Common myeloid progenitor, CD34-positive (primary cell): ENCODE results near the gene PARP9. TPM values are rescaled to one million over a fixed set of nuclear protein-coding genes. Genes with fewer than 3 reads are reported as not detected.
A peak's percentile ranks its signal among the peaks of the same experiment; 100 is the strongest.

Source experiments
- CTCF ChIA-PET: fragments of 350-600 bp; sonication (Branson Sonifier 250); formaldehyde crosslinking; loops from one replicate; lab custom pipeline; 2021; ENCODE audit warnings: antibody characterized with exemption; lab: Charles Lee
- POLR2A ChIA-PET: fragments of 350-600 bp; sonication (Branson Sonifier 250); formaldehyde crosslinking; loops from one replicate; lab custom pipeline; 2021; ENCODE audit warnings: antibody characterized with exemption; lab: Charles Lee
- DNase-seq, 3 donors: peaks; one replicate each; pipeline versions ENCODE4 v3.0.0 to v3.0.0-alpha.2; 2013
- H3K27ac ChIP-seq, 2 experiments: 1 replicate in 1 of 2; 2 replicates in 1 of 2; pipeline ENCODE4 v1.7.0; 2013; ENCODE audit warnings: inconsistent platforms in 2 of 2, low read length in 2 of 2, mild to moderate bottlenecking in 2 of 2, low read depth in 1 of 2, moderate library complexity in 1 of 2; ENCODE audit not compliant: severe bottlenecking in 2 of 2, insufficient read depth in 1 of 2, poor library complexity in 1 of 2
- H3K27me3 ChIP-seq, 5 experiments: replicated peaks in 2 of 5; 1 replicate in 3 of 5; 2 replicates in 2 of 5; pipeline versions ENCODE4 v1.6.1 to v1.7.0; 2013; ENCODE audit warnings: low read length in 4 of 5, mild to moderate bottlenecking in 2 of 5, moderate library complexity in 2 of 5, inconsistent platforms in 1 of 5; ENCODE audit not compliant: insufficient read depth in 5 of 5, control insufficient read depth in 4 of 5
- H3K36me3 ChIP-seq, 4 experiments: 1 replicate in 2 of 4; 2 replicates in 2 of 4; pipeline versions ENCODE4 v1.6.1 to v1.7.0; 2013; ENCODE audit warnings: low read length in 3 of 4, control low read depth in 1 of 4, mild to moderate bottlenecking in 1 of 4; ENCODE audit not compliant: control insufficient read depth in 4 of 4, insufficient read depth in 4 of 4
- H3K4me1 ChIP-seq, 4 experiments: 1 replicate in 3 of 4; 2 replicates in 1 of 4; pipeline versions ENCODE4 v1.6.1 to v1.7.1; 2013; ENCODE audit warnings: low read length in 3 of 4, mild to moderate bottlenecking in 3 of 4, control low read depth in 1 of 4, inconsistent platforms in 1 of 4, moderate library complexity in 1 of 4; ENCODE audit not compliant: control insufficient read depth in 4 of 4, insufficient read depth in 4 of 4; ENCODE audit errors: control extremely low read depth in 1 of 4
- H3K4me3 ChIP-seq, 7 experiments: 1 replicate in 4 of 7; 2 replicates in 3 of 7; pipeline versions ENCODE4 v1.5.1 to v1.7.0; 2013; ENCODE audit warnings: mild to moderate bottlenecking in 7 of 7, low read length in 6 of 7, moderate library complexity in 6 of 7, inconsistent platforms in 2 of 7, low read depth in 2 of 7, control low read depth in 1 of 7; ENCODE audit not compliant: insufficient read depth in 4 of 7, control insufficient read depth in 1 of 7; ENCODE audit errors: extremely low read depth in 1 of 7
- H3K9me3 ChIP-seq, 5 experiments: 1 replicate in 4 of 5; 2 replicates in 1 of 5; pipeline versions ENCODE4 v1.6.1 to v1.7.1; 2013; ENCODE audit warnings: low read length in 4 of 5, mild to moderate bottlenecking in 2 of 5, inconsistent platforms in 1 of 5, low read depth in 1 of 5, moderate library complexity in 1 of 5; ENCODE audit not compliant: control insufficient read depth in 4 of 5, insufficient read depth in 2 of 5; ENCODE audit errors: control extremely low read depth in 1 of 5
- WGBS: methylation state at CpG from one replicate; pipeline ENCODE4 v1.1.5; 2013; ENCODE audit not compliant: insufficient coverage; 5-methylcytosine and 5-hydroxymethylcytosine counted together
- polyA plus RNA-seq: library from polyadenylated mRNA; unstranded; fragments of 120-200 nt; gene quantifications from one replicate; pipeline ENCODE4 v1.2.1, GENCODE V29; 2013

The PARP9 gene
- polyA plus RNA-seq = 28.6 TPM

DNA sequence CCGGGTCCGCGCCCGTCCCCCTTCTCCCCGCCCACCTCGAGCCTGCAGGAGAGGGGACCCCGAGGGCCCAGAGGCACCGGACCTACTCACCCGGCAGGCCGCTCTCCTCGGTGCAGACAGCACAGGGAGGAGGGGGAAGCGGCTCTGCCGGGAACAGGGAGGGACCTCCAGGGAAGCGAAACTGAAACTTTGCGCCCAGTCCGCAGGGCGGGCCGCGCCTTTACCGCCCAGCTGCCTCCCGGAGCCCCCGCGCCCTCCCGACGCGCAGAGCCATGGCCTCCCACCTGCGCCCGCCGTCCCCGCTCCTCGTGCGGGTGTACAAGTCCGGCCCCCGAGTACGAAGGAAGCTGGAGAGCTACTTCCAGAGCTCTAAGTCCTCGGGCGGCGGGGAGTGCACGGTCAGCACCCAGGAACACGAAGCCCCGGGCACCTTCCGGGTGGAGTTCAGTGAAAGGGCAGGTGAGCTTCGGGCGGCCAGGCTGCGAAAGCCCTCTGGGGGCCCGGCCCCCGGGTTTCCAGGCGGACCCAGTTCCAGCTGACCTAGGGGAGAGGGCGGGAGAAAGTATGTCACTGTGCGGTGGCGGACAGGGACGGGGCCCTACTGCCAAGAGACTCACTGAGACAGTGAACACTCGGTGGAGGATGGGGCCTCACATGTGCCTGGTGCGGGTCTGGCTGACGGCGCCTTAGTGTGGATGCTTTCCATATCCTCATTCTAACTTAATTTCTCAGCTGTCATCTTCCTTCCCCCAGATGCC is at the start of gene PARP9, which contains the start of gene DTX3L:
Gene PARP9, minus strand, starts transcription at position 146 of the 758 bp plus-strand sequence. CDS start 4,680 bp downstream, outside the sequence.
Gene DTX3L, plus strand, starts transcription at position 184 of the 758 bp plus-strand sequence. Its CDS starts 89 bp downstream, at position 273.
- DNase-seq = peak; percentile 83 to 91 (median 88)
- H3K36me3 ChIP-seq = peaks cover 17 to 37% (median 28%) of the 10 kb centered on the region in 4 experiments
- no peaks in the 10 kb centered on the region for H3K27me3 ChIP-seq
- peaks cover 10 to 26% (median 21%) of the 10 kb centered on the region in 4 experiments for H3K4me1 ChIP-seq
- POLR2A ChIA-PET = interaction anchor here (1.0 kb wide), 1 partner anchor 116 kb away, joined by 5 read pairs; the partner anchor contains the start of gene PARP14
- peak within 1 kb of the TSS; percentile 59 to 88 for H3K27ac ChIP-seq
- CTCF ChIA-PET = interaction anchor here (1.3 to 2.3 kb wide), 2 partner anchors 10 to 115 kb away, joined by 4 to 9 read pairs; no protein-coding TSS in a partner anchor
- H3K9me3 ChIP-seq = no peaks in the 10 kb centered on the region
- peak within 1 kb of the TSS; percentile 82 to 98 (median 87) for H3K4me3 ChIP-seq
- under 1% methylated on average over 43 of the region's 56 CpGs for WGBS

DNA sequence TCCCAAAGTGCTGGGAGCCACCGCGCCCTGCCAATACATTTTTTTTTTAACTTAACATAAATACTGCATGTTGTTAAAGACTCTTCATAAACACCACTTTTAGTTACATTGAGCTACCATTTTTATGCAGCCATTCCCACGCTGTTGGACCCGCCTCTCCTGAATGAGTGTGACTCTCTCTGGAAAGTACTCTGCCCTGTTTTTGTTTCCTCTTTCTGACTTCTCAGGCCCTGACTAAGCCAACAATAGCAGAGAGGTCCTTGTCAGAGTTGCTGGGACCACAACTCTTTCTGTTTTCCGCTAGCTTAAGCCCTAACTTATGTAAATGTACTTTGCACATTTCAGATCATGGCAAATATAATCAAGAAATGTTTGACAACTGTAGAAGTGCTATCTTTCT is 48.6 kb upstream of the PARP9 start:
- POLR2A ChIA-PET = no interaction called here
- H3K27ac ChIP-seq = no peak overlapping the region
- no peaks in the 10 kb centered on the region for H3K27me3 ChIP-seq
- WGBS = 90% methylated on average over 4 of the region's 5 CpGs
- H3K36me3 ChIP-seq = peaks cover 0 to 18% (median 5%) of the 10 kb centered on the region in 4 experiments
- H3K4me3 ChIP-seq = no peak overlapping the region
- peaks cover 0 to 5% (median 2%) of the 10 kb centered on the region in 4 experiments for H3K4me1 ChIP-seq
- CTCF ChIA-PET = interaction anchor here (1.4 kb wide), 1 partner anchor 14 kb away, joined by 3 read pairs; no protein-coding TSS in a partner anchor
- no peak for DNase-seq
- H3K9me3 ChIP-seq = no peaks in the 10 kb centered on the region

DNA sequence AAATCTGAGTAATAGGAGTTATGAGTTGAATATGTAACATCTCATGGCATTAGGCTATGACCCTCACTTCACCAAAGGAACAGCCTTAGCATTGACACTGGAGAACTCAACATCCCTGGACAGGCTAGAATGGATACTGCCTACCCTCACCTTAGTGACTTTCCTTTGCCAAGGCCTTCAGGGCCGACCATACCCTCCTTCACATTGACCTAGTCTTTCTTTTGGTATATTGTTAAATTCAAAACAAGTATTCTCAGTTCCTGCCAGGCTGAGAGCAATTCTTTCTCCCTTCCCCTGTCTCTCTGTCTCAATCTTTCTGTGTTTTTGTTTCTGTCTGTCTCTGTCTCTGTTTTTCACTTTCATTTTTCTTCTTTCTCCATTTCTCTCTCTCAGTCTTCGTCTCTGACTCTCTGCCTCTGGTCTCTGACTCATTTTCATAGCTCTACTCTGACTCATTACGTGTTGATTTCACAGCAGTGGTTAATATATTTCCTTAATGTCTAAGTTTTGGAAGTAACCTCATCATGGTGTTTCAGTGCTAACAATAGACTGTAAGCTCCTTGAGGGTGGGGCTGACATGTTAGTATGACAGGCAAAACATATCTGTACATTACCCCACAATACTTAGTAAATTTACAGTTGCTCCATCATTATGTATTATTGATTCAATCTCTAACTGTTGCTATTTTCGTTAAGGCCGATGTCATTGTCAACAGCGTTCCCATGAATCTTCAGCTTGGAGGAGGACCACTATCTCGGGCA is 45.9 kb upstream of the PARP9 start:
- H3K27ac ChIP-seq = no peak overlapping the region
- peaks cover 0 to 16% (median 2%) of the 10 kb centered on the region in 4 experiments for H3K36me3 ChIP-seq
- 100% methylated on average over 5 of the region's 7 CpGs for WGBS
- CTCF ChIA-PET = no interaction called here
- no peak overlapping the region for H3K4me3 ChIP-seq
- no peaks in the 10 kb centered on the region for H3K4me1 ChIP-seq
- POLR2A ChIA-PET = no interaction called here
- H3K27me3 ChIP-seq = no peaks in the 10 kb centered on the region
- no peak for DNase-seq
- H3K9me3 ChIP-seq = no peaks in the 10 kb centered on the region

DNA sequence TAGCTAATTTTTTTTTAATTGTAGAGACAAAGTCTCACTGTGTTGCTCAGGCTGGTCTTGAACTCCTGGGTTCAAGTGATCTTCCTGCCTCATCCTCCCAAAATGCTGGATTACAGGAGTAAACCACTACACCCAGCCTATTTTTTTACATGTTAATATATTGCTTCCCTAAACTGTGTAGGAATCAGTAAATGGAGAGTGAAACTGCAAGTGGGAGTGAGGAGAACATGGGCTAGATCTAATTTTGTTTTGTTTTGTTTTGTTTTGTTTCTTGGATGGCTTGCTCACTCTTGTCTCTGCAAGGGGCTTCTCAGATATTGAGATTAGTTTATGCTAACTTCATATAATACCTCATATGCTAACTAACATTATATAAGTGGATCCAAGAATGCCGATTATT is 44.8 kb upstream of the PARP9 start:
- no CpG with 5 or more reads among the region's 1 CpG for WGBS
- ChIA-PET POLR2A (no interaction called here), CTCF (no interaction called here)

DNA sequence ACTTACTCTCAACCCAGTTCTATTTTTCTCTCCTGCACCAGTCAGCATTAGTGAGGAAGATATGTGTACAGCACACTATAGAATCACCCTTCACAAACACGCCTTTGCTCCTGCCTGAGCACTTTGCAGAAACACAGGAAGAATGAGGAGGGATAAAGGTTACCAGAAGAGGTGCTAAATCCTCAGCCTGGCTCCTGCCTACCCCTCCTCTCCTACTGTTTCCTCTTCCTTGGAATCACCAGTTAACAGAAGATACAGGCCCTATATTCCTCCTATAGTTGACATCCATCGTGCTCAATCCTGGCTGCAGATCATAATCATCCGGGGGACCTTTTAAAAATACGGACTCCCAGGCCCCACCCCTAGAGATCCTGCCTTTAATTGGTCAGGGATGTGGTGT is 42.2 kb upstream of the PARP9 start:
- no peak overlapping the region for H3K27ac ChIP-seq
- no peak overlapping the region for H3K4me3 ChIP-seq
- POLR2A ChIA-PET = no interaction called here
- no peak for DNase-seq
- peaks cover 0 to 11% (median 2%) of the 10 kb centered on the region in 4 experiments for H3K36me3 ChIP-seq
- peaks cover 0 to 2% (median 0%) of the 10 kb centered on the region in 4 experiments for H3K4me1 ChIP-seq
- 100% methylated on average over 2 of the region's 4 CpGs for WGBS
- CTCF ChIA-PET = no interaction called here
- no peaks in the 10 kb centered on the region for H3K27me3 ChIP-seq
- no peaks in the 10 kb centered on the region for H3K9me3 ChIP-seq

More for the DNA sequence above, 44.8 kb upstream of the PARP9 start:
- no peak overlapping the region for H3K27ac ChIP-seq
- H3K27me3 ChIP-seq = no peaks in the 10 kb centered on the region
- H3K36me3 ChIP-seq = peaks cover 0 to 16% (median 2%) of the 10 kb centered on the region in 4 experiments
- DNase-seq = no peak
- H3K4me1 ChIP-seq = no peaks in the 10 kb centered on the region
- H3K9me3 ChIP-seq = no peaks in the 10 kb centered on the region
- no peak overlapping the region for H3K4me3 ChIP-seq

DNA sequence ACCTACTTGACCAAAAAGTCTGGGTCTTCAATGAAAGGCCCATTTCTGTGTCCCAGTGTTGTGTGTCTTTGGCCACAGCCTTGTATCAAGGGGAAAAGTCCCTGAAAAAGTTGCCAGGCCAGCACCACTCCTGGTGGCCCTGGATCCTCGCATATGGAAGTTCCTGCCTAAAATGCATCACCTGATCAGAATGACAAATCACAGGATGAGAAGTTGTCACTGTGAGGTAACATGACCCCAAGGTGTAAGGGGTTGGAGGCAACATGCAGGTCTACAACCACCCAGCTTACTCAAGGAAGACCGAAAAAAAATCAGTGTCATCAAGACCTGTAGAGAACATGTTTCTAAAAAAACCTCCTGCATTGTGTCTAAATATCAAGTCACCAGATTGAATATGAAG is 39.0 kb upstream of the PARP9 start:
- CTCF ChIA-PET = no interaction called here
- Histone ChIP-seq H3K27me3 (no peaks in the 10 kb centered on the region), H3K9me3 (no peaks in the 10 kb centered on the region), H3K36me3 (peaks cover 0 to 4% (median 0%) of the 10 kb centered on the region in 4 experiments), H3K4me1 (peaks cover 0 to 2% (median 0%) of the 10 kb centered on the region in 4 experiments), H3K27ac (no peak overlapping the region), H3K4me3 (no peak overlapping the region)
- WGBS = 100% methylated on average over 2 of the region's 2 CpGs
- no peak for DNase-seq
- POLR2A ChIA-PET = no interaction called here
